ENCODE results near the gene NKAIN2. TPM values are rescaled to one million over a fixed set of nuclear protein-coding genes. Genes with fewer than 3 reads are reported as not detected.

NKAIN2 gene
- total and polyA plus RNA-seq, 2 donors (not counting 3 experiments of a cell fraction or from before 2014, with no cell fraction given): 0.03 TPM; not detected in 1

GRCh38 chr6:124119596-124119995, 315.9 kb downstream of the NKAIN2 start:
- no peak overlapping the region for H2AFZ ChIP-seq (ENCODE audit: low read depth, low read length)
- no peaks in the 10 kb centered on the region for H3K36me3 ChIP-seq (ENCODE audit: control insufficient read depth in 2 of 2, extremely low read depth in 1 of 2, insufficient read depth in 2 of 2, low read length in 2 of 2)
- H3K9me3 ChIP-seq (replicated peaks; ENCODE audit: control insufficient read depth, insufficient read depth, low read length): no peaks in the 10 kb centered on the region
- FAIRE-seq (no peak), DNase-seq (ENCODE audit: low read depth, low spot score) (no peak)
- no peaks in the 10 kb centered on the region for H3K4me1 ChIP-seq (ENCODE audit: control insufficient read depth, extremely low read depth, insufficient read depth, low read length)
- H3K27ac ChIP-seq (ENCODE audit: insufficient read depth, low read depth, low read length): no peak overlapping the region
- ChIA-PET CTCF (interaction anchor here (1.6 kb wide), 1 partner anchor 10 kb away, joined by 5 read pairs; no protein-coding TSS in a partner anchor), POLR2A (no interaction called here)
- no peak for TF ChIP-seq JUN (IDR thresholded peaks at IDR 0.05; ENCODE audit: borderline replicate concordance, insufficient read depth, insufficient read length, low read depth)
- dilution Hi-C loops (cut with MboI; ENCODE audit: extremely low pct_ligation_motif_present, low sequenced_read_pairs) (no loop called here), intact Hi-C loops (cut with micrococcal nuclease) (no loop called here)
- BruUV-seq (replicated peaks): no TSS peak
- no peaks in the 10 kb centered on the region for H3K79me2 ChIP-seq (ENCODE audit: control insufficient read depth, insufficient read depth, low read length)
- H4K20me1 ChIP-seq (replicated peaks; ENCODE audit: control insufficient read depth, extremely low read depth, insufficient read depth, low read length): no peaks in the 10 kb centered on the region
- no peaks in the 10 kb centered on the region for H3K27me3 ChIP-seq (ENCODE audit: control insufficient read depth in 2 of 2, insufficient read depth in 2 of 2, low read length in 2 of 2)
- H3K4me3 ChIP-seq (replicated peaks in 1 of 3; ENCODE audit: insufficient read depth in 1 of 3, low read depth in 1 of 3, low read length in 3 of 3): no peak overlapping the region
- H3K9me1 ChIP-seq (replicated peaks; ENCODE audit: control insufficient read depth, extremely low read depth, insufficient read depth, low read length): no peaks in the 10 kb centered on the region
- no peak overlapping the region for H3K9ac ChIP-seq (replicated peaks; ENCODE audit: extremely low read depth, insufficient read depth, low read length)
- H3K4me2 ChIP-seq (ENCODE audit: insufficient read depth, low read length): no peak overlapping the region

GRCh38 chr6:124123617-124124209, 320.0 kb downstream of the NKAIN2 start:
- FAIRE-seq (no peak), DNase-seq (ENCODE audit: low read depth, low spot score) (no peak)
- Histone ChIP-seq H2AFZ (ENCODE audit: low read depth, low read length) (no peak overlapping the region), H3K4me2 (ENCODE audit: insufficient read depth, low read length) (no peak overlapping the region), H3K79me2 (ENCODE audit: control insufficient read depth, insufficient read depth, low read length) (no peaks in the 10 kb centered on the region), H4K20me1 (replicated peaks; ENCODE audit: control insufficient read depth, extremely low read depth, insufficient read depth, low read length) (no peaks in the 10 kb centered on the region), H3K9ac (replicated peaks; ENCODE audit: extremely low read depth, insufficient read depth, low read length) (no peak overlapping the region), H3K27me3 (ENCODE audit: control insufficient read depth in 2 of 2, insufficient read depth in 2 of 2, low read length in 2 of 2) (no peaks in the 10 kb centered on the region), H3K9me3 (replicated peaks; ENCODE audit: control insufficient read depth, insufficient read depth, low read length) (no peaks in the 10 kb centered on the region), H3K4me1 (ENCODE audit: control insufficient read depth, extremely low read depth, insufficient read depth, low read length) (no peaks in the 10 kb centered on the region), H3K9me1 (replicated peaks; ENCODE audit: control insufficient read depth, extremely low read depth, insufficient read depth, low read length) (no peaks in the 10 kb centered on the region), H3K4me3 (replicated peaks in 1 of 3; ENCODE audit: insufficient read depth in 1 of 3, low read depth in 1 of 3, low read length in 3 of 3) (no peak overlapping the region), H3K36me3 (ENCODE audit: control insufficient read depth in 2 of 2, extremely low read depth in 1 of 2, insufficient read depth in 2 of 2, low read length in 2 of 2) (no peaks in the 10 kb centered on the region), H3K27ac (ENCODE audit: insufficient read depth, low read depth, low read length) (no peak overlapping the region)
- ChIA-PET CTCF (interaction anchor here (0.6 kb wide), 2 partner anchors 10 to 1870 kb away, joined by 3 read pairs; no protein-coding TSS in a partner anchor), POLR2A (no interaction called here)
- BruUV-seq (replicated peaks): no TSS peak
- dilution Hi-C loops (cut with MboI; ENCODE audit: extremely low pct_ligation_motif_present, low sequenced_read_pairs): no loop called here
- intact Hi-C loops (cut with micrococcal nuclease): no loop called here
- no peak for TF ChIP-seq FOS (IDR thresholded peaks at IDR 0.05; ENCODE audit: borderline replicate concordance, insufficient read depth, low read length)
- no peak for TF ChIP-seq POLR2A (IDR thresholded peaks at IDR 0.05; ENCODE audit: low read depth, low read length)
- TF ChIP-seq EZH2 (IDR thresholded peaks at IDR 0.05; ENCODE audit: borderline replicate concordance, low read depth, low read length, severe bottlenecking): no peak
- no peak for TF ChIP-seq MAX (IDR thresholded peaks at IDR 0.05; ENCODE audit: insufficient read depth, insufficient read length)
- TF ChIP-seq JUN (IDR thresholded peaks at IDR 0.05; ENCODE audit: borderline replicate concordance, insufficient read depth, insufficient read length, low read depth): no peak
